Glomerular visceral epithelial cell (primary cell): ENCODE results near the gene AMZ1.
A peak's percentile ranks its signal among the peaks of the same experiment; 100 is the strongest.
"Not testable (repeated sequence)": the region's sequence is repeated elsewhere in the genome, so short reads cannot be mapped to it uniquely, and the experiment has no call there.

Experiments
- DNase-seq: peaks from one replicate; pipeline ENCODE4 v3.0.0-alpha.2; 2016; ENCODE audit errors: extremely low spot score

The AMZ1 gene

GRCh38 chr7:2668401-2668800 lies 19.6 kb upstream of the AMZ1 start:
- DNase-seq, result peak; percentile 58

GRCh38 chr7:2670171-2670570 lies 17.8 kb upstream of the AMZ1 start:
- no peak for DNase-seq

- peak; percentile 54 for DNase-seq
Observed at GRCh38 chr7:2670720-2671391, 17.1 kb upstream of the AMZ1 start.

- not testable (repeated sequence) for DNase-seq
Observed at GRCh38 chr7:2673214-2673613, 14.8 kb upstream of the AMZ1 start.

- no peak for DNase-seq
Observed at GRCh38 chr7:2673934-2674333, 14.1 kb upstream of the AMZ1 start.

- no peak for DNase-seq
Observed at GRCh38 chr7:2675256-2675764, 12.7 kb upstream of the AMZ1 start.

GRCh38 chr7:2676576-2676975 lies 11.4 kb upstream of the AMZ1 start:
- not testable (repeated sequence) for DNase-seq

- not testable (repeated sequence) for DNase-seq
Observed at GRCh38 chr7:2678454-2678853, 9.5 kb upstream of the AMZ1 start.

GRCh38 chr7:2679135-2680127 lies 8.6 kb upstream of the AMZ1 start:
- DNase-seq, result not testable (repeated sequence)

- no peak for DNase-seq
Observed at GRCh38 chr7:2680256-2680655, 7.7 kb upstream of the AMZ1 start.

- peak; percentile 75 for DNase-seq
Observed at GRCh38 chr7:2680792-2681490, 7.1 kb upstream of the AMZ1 start.

GRCh38 chr7:2681929-2682799 lies 5.8 kb upstream of the AMZ1 start:
- DNase-seq, result no peak

- DNase-seq, result no peak
Observed at GRCh38 chr7:2684501-2684900, 3.5 kb upstream of the AMZ1 start.

- DNase-seq, result no peak
Observed at GRCh38 chr7:2686101-2686500, 1.9 kb upstream of the AMZ1 start.

GRCh38 chr7:2687338-2687869 lies 598 bp upstream of the AMZ1 start:
- DNase-seq, result peak; percentile 96

- peak; percentile 83 for DNase-seq
Observed at GRCh38 chr7:2688409-2689342, 674 bp downstream of the AMZ1 start.

- DNase-seq, result no peak
Observed at GRCh38 chr7:2689343-2689847, 1.4 kb downstream of the AMZ1 start.

- DNase-seq, result peak; percentile 81
Observed at GRCh38 chr7:2689951-2690705, 2.1 kb downstream of the AMZ1 start.
